Epithelial cell of prostate (primary cell): ENCODE data around the gene STX4.

Source experiments
- DNase-seq: peaks from one replicate; pipeline ENCODE4 v3.0.0-alpha.2; 2011; ENCODE audit warnings: low read depth, low spot score
- H3K27ac ChIP-seq: fragments of 450-650 bp; 2 replicates; pipeline ENCODE4 v1.5.1; 2017; ENCODE audit warnings: mild to moderate bottlenecking

The STX4 gene

GRCh38 chr16:31080756-31081419 lies 47.5 kb downstream of the STX4 start:
- H3K27ac ChIP-seq = no peak overlapping the region
- DNase-seq = no peak

DNA sequence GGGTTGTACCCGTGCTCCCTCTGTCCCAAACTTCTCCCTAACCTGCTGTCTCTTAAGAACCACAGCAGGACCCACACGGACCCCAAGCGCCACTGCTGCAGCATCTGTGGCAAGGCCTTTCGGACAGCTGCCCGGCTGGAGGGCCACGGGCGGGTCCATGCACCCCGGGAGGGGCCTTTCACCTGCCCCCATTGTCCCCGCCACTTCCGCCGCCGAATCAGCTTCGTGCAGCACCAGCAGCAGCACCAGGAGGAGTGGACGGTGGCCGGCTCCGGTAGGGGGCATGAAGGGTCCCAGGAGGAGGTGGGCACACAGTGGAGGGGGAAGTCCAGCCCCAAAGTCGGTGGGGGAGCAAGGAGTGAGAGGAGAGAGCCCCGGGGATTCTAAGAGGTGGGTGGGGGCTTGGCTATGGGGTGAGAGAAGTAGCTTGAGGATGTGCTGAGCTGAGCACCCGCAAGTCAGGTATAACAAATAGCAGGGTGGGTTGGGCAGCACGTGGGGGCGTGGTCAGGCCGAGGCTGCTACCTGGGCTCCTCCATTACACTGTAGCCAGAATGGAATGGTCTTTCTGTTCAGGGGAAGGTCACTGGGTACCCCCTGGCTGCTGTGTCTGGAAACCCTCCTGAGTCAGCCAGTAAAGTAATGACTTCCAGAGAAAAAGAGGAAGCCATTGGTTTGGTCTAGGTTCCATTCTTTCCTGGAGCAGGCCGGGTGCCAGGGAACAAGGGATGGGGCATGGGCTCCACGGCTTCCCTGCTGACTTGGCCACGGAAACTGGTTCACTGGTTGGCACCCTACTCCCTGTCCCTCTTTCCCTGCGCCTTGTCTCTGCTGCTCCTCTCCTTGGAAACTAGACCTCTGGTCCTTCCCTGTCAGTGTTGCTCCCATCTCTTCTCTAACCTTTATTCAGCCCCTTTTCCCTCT lies 48.3 kb downstream of the STX4 start:
- no peak for DNase-seq
- no peak overlapping the region for H3K27ac ChIP-seq

DNA sequence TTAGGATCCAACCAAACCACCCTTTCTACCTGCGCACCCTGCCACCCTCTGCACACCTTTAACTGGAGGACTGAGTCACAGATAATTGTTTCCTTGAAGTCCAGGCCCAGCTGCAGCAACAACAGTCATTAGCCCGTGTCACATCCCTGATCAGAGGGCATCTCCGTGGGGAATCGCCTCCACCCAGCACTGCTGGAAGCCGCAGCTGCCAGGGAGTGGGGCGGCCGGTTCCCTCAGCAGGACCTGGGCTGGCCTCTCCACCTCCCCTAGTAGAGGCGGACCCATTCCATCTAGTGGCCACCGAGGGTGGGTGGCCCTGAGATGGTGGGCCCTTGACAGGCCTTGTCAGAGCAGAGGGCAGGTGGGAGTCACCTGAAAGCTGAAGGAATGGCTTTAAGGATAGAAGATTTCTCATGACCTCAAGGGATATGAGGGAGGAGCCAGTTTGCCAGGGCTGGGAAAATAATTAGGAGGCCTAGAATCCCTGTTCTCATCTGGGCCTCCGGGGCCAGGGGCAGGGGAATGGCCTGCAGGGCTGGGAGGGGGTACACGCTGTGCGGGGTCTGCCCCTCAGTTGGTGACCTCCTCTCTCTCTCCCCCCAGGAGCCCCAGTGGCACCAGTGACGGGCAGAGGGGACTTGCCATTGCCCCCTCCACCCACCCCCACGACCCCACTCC lies 49.1 kb downstream of the STX4 start:
- H3K27ac ChIP-seq = no peak overlapping the region
- DNase-seq = no peak

GRCh38 chr16:31083081-31083480 lies 49.7 kb downstream of the STX4 start:
- no peak for DNase-seq
- no peak overlapping the region for H3K27ac ChIP-seq

GRCh38 chr16:31083556-31083955 lies 50.2 kb downstream of the STX4 start:
- DNase-seq = no peak
- H3K27ac ChIP-seq = no peak overlapping the region

GRCh38 chr16:31083981-31084380 lies 50.6 kb downstream of the STX4 start:
- no peak for DNase-seq
- H3K27ac ChIP-seq = no peak overlapping the region

- no peak for DNase-seq
- H3K27ac ChIP-seq = peak overlapping the region; percentile 17
Observed at GRCh38 chr16:31084584-31085302, 51.4 kb downstream of the STX4 start.

DNA sequence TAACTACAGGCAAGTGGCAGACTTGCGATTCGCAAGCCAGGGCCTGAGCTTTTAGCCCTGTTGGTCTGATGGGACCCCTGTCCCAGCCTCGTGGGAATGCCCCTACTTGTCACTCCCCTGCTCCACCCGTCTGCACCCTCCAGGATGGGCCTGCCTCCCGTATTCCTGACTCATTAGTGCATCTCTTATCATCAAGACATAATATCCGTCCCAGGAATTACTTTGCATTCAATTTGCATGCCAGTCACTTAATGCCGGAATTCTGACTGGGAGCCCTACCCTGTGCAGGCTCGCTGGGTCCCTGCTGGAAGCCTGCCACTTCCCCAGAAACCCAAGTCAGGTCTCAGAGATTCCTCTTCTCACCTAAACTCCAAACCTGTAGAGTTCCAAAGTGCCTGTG lies 52.1 kb downstream of the STX4 start:
- DNase-seq = no peak
- peak overlapping the region; percentile 17 for H3K27ac ChIP-seq

- DNase-seq = no peak
- H3K27ac ChIP-seq = no peak overlapping the region
Observed at GRCh38 chr16:31085873-31086628, 52.7 kb downstream of the STX4 start.

DNA sequence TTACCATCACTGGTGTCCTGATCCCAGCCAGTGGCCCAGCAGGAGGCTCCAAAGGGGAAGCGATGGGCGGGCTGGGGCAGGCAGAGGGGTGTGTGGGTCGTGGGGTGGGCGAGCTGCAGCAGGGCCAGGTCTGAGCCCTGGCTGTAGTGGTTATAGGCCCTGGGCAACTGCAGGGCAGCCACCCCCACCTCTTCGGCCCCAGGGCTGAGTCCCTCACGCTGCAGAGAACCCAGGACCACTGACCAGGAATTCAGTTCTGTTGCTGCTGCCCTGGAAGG lies 53.2 kb downstream of the STX4 start:
- no peak for DNase-seq
- H3K27ac ChIP-seq = no peak overlapping the region

DNA sequence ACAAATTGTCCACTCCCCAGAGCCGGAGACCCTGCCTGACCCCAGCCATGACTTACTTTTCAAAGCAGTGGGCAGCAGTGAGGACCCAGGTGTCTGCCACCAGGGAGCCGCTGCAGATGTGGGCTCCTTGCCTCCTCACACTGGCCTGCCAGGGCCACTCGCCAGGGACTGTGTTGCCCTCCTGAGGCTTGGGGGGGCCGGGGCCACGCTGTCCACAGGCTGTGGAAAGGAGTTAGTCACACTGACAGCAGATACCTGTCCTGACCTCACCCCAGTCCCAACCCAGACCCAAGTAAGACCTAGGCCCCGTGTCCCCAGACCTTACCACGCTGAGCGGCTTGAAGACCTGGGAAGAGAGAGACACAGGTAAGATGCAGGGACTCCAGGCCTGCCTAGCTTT lies 54.1 kb downstream of the STX4 start:
- H3K27ac ChIP-seq = no peak overlapping the region
- DNase-seq = no peak

DNA sequence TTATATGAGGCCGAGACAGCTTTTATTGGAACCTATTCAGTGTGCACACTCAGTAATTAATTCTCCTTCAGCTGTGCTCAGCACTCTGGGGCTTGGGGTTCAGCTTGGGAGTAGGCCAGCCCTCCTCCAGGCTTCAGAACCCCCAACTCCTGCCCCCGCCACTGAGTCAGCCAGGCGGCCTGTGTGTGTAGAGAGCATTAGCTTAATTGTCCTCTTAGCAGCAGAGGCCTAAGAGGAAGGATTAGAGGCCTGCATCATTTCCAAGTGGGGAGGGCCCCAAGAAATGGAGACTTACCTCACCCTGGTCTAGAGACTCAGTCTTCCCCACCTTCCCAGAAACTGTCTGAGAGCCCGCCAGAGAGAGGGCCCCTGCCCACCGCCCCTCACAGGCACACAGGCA lies 54.6 kb downstream of the STX4 start:
- H3K27ac ChIP-seq = no peak overlapping the region
- no peak for DNase-seq

GRCh38 chr16:31088459-31089183 lies 55.3 kb downstream of the STX4 start, which contains the start of gene PRSS53:
Gene PRSS53 (minus strand): TSS chr16:31088943. CDS start chr16:31088809, 134 bp downstream.
- no peak for DNase-seq
- H3K27ac ChIP-seq = no peak within 1 kb of the TSS

- no peak overlapping the region for H3K27ac ChIP-seq
- DNase-seq = no peak
Observed at GRCh38 chr16:31089199-31089598, 55.8 kb downstream of the STX4 start.
